IMR-90 (cell line): ENCODE data around the gene CFAP157. TPM values are rescaled to one million over a fixed set of nuclear protein-coding genes. Genes with fewer than 3 reads are reported as not detected.

Experiments used
- ATAC-seq: fragments of 200-7000 bp; cut with Tn5 transposase; 2 replicates; pipeline ENCODE4 v1.9.1; 2020; ENCODE audit warnings: low read depth, mild to moderate bottlenecking, moderate library complexity
- BruUV-seq: library from RNA; stranded (reverse); fragments of 400-500 nt; replicated peaks from 2 replicates; lab custom pipeline; 2021; lab: Mats Ljungman, UMichigan
- CTCF ChIA-PET: fragments of 300-600 bp; formaldehyde crosslinking; extraction: SDS; loops from one replicate; lab custom pipeline; 2021; ENCODE audit warnings: antibody characterized with exemption; lab: Yijun Ruan, JAX
- POLR2A ChIA-PET: fragments of 300-600 bp; sonication (Branson Sonifier 250); formaldehyde crosslinking; loops from one replicate; lab custom pipeline; 2022; ENCODE audit warnings: antibody characterized with exemption; ENCODE audit not compliant: unreplicated experiment; lab: Charles Lee
- DNase-seq: peaks from one replicate; pipeline ENCODE4 v3.0.0; 2013
- H2AFZ ChIP-seq: replicated peaks from 2 replicates; pipeline ENCODE3; 2013; ENCODE audit warnings: low read length, mild to moderate bottlenecking; ENCODE audit not compliant: poor library complexity
- H2AK5ac ChIP-seq: 2 replicates; pipeline ENCODE4 v1.6.1; 2013; ENCODE audit warnings: low read depth, low read length, inconsistent platforms
- H2AK9ac ChIP-seq: replicated peaks from 2 replicates; pipeline ENCODE3; 2013; ENCODE audit warnings: mild to moderate bottlenecking, low read depth, low read length, moderate library complexity; ENCODE audit not compliant: poor library complexity
- H2BK120ac ChIP-seq: 2 replicates; pipeline ENCODE4 v1.6.1; 2013; ENCODE audit warnings: low read depth, low read length, inconsistent platforms
- H2BK15ac ChIP-seq: 3 replicates; pipeline ENCODE4 v1.6.1; 2013; ENCODE audit warnings: low read depth, low read length, inconsistent platforms
- H2BK20ac ChIP-seq: 2 replicates; pipeline ENCODE4 v1.6.1; 2013; ENCODE audit warnings: low read depth, mild to moderate bottlenecking, inconsistent platforms, low read length, moderate library complexity
- H2BK5ac ChIP-seq: 2 replicates; pipeline ENCODE4 v1.6.1; 2013; ENCODE audit warnings: mild to moderate bottlenecking, low read depth, low read length, inconsistent platforms; ENCODE audit not compliant: poor library complexity, severe bottlenecking
- H3K14ac ChIP-seq: replicated peaks from 2 replicates; pipeline ENCODE4 v1.6.1; 2013; ENCODE audit warnings: low read depth, low read length, inconsistent platforms
- H3K18ac ChIP-seq: 2 replicates; pipeline ENCODE4 v1.6.1; 2013; ENCODE audit warnings: low read depth, low read length, control low read depth
- H3K23ac ChIP-seq: 2 replicates; pipeline ENCODE4 v1.6.1; 2013; ENCODE audit warnings: low read depth, low read length, inconsistent platforms
- H3K27ac ChIP-seq: 2 replicates; pipeline ENCODE4 v1.5.1; 2013; ENCODE audit warnings: mild to moderate bottlenecking, control low read depth, low read length; ENCODE audit not compliant: insufficient read depth
- H3K27me3 ChIP-seq: 2 replicates; pipeline ENCODE4 v1.6.1; 2013; ENCODE audit warnings: low read length; ENCODE audit not compliant: control insufficient read depth, insufficient read depth
- H3K36me3 ChIP-seq: 2 replicates; pipeline ENCODE4 v1.6.1; 2013; ENCODE audit warnings: low read length, mixed read lengths; ENCODE audit not compliant: control insufficient read depth, insufficient read depth
- H3K4ac ChIP-seq: 2 replicates; pipeline ENCODE4 v1.6.1; 2013; ENCODE audit warnings: low read depth, low read length, inconsistent platforms
- H3K4me1 ChIP-seq: 2 replicates; pipeline ENCODE4 v1.6.1; 2013; ENCODE audit warnings: low read length, mixed read lengths; ENCODE audit not compliant: control insufficient read depth, insufficient read depth
- H3K4me2 ChIP-seq: 2 replicates; pipeline ENCODE4 v1.6.1; 2013; ENCODE audit warnings: low read depth, mild to moderate bottlenecking, control low read depth, low read length, moderate library complexity
- H3K4me3 ChIP-seq: 2 replicates; pipeline ENCODE4 v1.5.1; 2013; ENCODE audit warnings: low read depth, mild to moderate bottlenecking, control low read depth, low read length, moderate library complexity; ENCODE audit not compliant: insufficient read depth
- H3K56ac ChIP-seq: 2 replicates; pipeline ENCODE4 v1.6.1; 2013; ENCODE audit warnings: low read length, inconsistent platforms; ENCODE audit not compliant: insufficient read depth; ENCODE audit errors: extremely low read depth
- H3K79me1 ChIP-seq, 2 experiments: 2 replicates each; pipeline ENCODE4 v1.6.1; 2013; ENCODE audit warnings: low read length in 2 of 2, inconsistent platforms in 1 of 2, low read depth in 1 of 2
- H3K9ac ChIP-seq: 2 replicates; pipeline ENCODE4 v1.6.1; 2013; ENCODE audit warnings: low read depth, low read length, control low read depth
- H3K9me1 ChIP-seq: 2 replicates; pipeline ENCODE4 v1.6.1; 2013; ENCODE audit warnings: low read length, inconsistent platforms; ENCODE audit not compliant: insufficient read depth
- H3K9me3 ChIP-seq: 2 replicates; pipeline ENCODE4 v1.6.1; 2013; ENCODE audit warnings: low read length; ENCODE audit not compliant: control insufficient read depth, insufficient read depth
- H4K20me1 ChIP-seq: 2 replicates; pipeline ENCODE4 v1.6.1; 2013; ENCODE audit warnings: low read length, inconsistent platforms; ENCODE audit not compliant: insufficient read depth
- H4K5ac ChIP-seq: 2 replicates; pipeline ENCODE4 v1.6.1; 2013; ENCODE audit warnings: mild to moderate bottlenecking, low read depth, low read length, control low read depth
- H4K8ac ChIP-seq, 2 experiments: 2 replicates each; pipeline ENCODE4 v1.6.1; 2013; ENCODE audit warnings: low read depth in 2 of 2, low read length in 2 of 2, control low read depth in 1 of 2, inconsistent platforms in 1 of 2
- H4K91ac ChIP-seq: 2 replicates; pipeline ENCODE4 v1.6.1; 2013; ENCODE audit warnings: low read depth, low read length, inconsistent platforms; ENCODE audit not compliant: insufficient read depth
- BHLHE40 ChIP-seq: fragments of 150-350 bp; IDR thresholded peaks from 2 replicates; pipeline ENCODE4 v1.6.1; 2016; ENCODE audit warnings: mild to moderate bottlenecking, low read depth, low read length
- CEBPB ChIP-seq: IDR thresholded peaks from 2 replicates; pipeline ENCODE4 v1.6.1; 2012; ENCODE audit warnings: low read depth, low read length, improper control_type of control experiment
- CHD1 ChIP-seq: IDR thresholded peaks from 2 replicates; pipeline ENCODE4 v1.6.1; 2012; ENCODE audit warnings: low read depth, low read length, improper control_type of control experiment
- FOS ChIP-seq: fragments of 150-350 bp; IDR thresholded peaks from 2 replicates; pipeline ENCODE4 v1.6.1; 2016; ENCODE audit warnings: low read depth, low read length
- MAFK ChIP-seq: IDR thresholded peaks from 2 replicates; pipeline ENCODE4 v1.6.1; 2012; ENCODE audit warnings: low read depth, low read length, improper control_type of control experiment
- MAZ ChIP-seq: IDR thresholded peaks from 2 replicates; pipeline ENCODE4 v1.6.1; 2012; ENCODE audit warnings: low read depth, mild to moderate bottlenecking, low read length, improper control_type of control experiment, moderate library complexity, borderline replicate concordance
- MXI1 ChIP-seq: IDR thresholded peaks from 2 replicates; pipeline ENCODE4 v1.6.1; 2012; ENCODE audit warnings: low read depth, mild to moderate bottlenecking, low read length, moderate library complexity, borderline replicate concordance
- NFE2L2 ChIP-seq: fragments of 150-350 bp; IDR thresholded peaks from 2 replicates; pipeline ENCODE4 v1.6.1; 2016; ENCODE audit warnings: low read depth, mild to moderate bottlenecking, low read length
- POLR2A ChIP-seq: IDR thresholded peaks from 2 replicates; pipeline ENCODE4 v1.6.1; 2012; ENCODE audit warnings: mild to moderate bottlenecking, low read depth, low read length
- RAD21 ChIP-seq: IDR thresholded peaks from 2 replicates; pipeline ENCODE4 v1.6.1; 2012; ENCODE audit warnings: low read length, improper control_type of control experiment
- RFX5 ChIP-seq: IDR thresholded peaks from 2 replicates; pipeline ENCODE4 v1.8.0; 2012; ENCODE audit warnings: low read depth, mild to moderate bottlenecking, low read length, moderate library complexity
- SMC3 ChIP-seq: fragments of 150-350 bp; IDR thresholded peaks from 2 replicates; pipeline ENCODE4 v1.6.1; 2016; ENCODE audit warnings: low read depth, mild to moderate bottlenecking, antibody characterized with exemption, low read length, moderate library complexity
- WGBS, 2 experiments: methylation state at CpG; one replicate each; pipeline versions ENCODE4 v1.1.5 to v1.1.7; 2013; ENCODE audit warnings: missing lambda C conversion rate in 2 of 2; ENCODE audit not compliant: insufficient read length in 1 of 2; ENCODE audit errors: extremely low coverage in 2 of 2; 5-methylcytosine and 5-hydroxymethylcytosine counted together
- dilution Hi-C: fragments of 300-500 bp; cut with HindIII; formaldehyde crosslinking; loops from one replicate; pipeline ENCODE4 v1.14.3; 2018; ENCODE audit warnings: low sequenced_read_pairs; ENCODE audit not compliant: unreplicated experiment
- in situ Hi-C: fragments of 300-500 bp; cut with MboI; formaldehyde crosslinking; loops from 3 replicates; pipeline ENCODE4 v1.14.3; 2019; ENCODE audit warnings: low sequenced_read_pairs, inconsistent platforms, mixed read lengths
- intact Hi-C: fragments of 100-400 bp; cut with micrococcal nuclease; formaldehyde crosslinking; loops from 2 replicates; pipeline ENCODE4 v1.10.0; 2022
- polyA plus RNA-seq, 3 experiments: library from polyadenylated mRNA; depleted of rRNA; stranded (reverse); fragments of >200 nt; gene quantifications; 2 replicates each; pipeline ENCODE4 v1.2.3, GENCODE V29; 2012; ENCODE audit warnings: low replicate concordance in 1 of 3
- total RNA-seq: library from RNA; depleted of rRNA; stranded (reverse); fragments of >200 nt; gene quantifications from 2 replicates; pipeline ENCODE4 v1.2.3, GENCODE V29; 2012
- TF ChIP-seq, protein P1 (sequence below): fragments of 150-350 bp; IDR thresholded peaks from 2 replicates; pipeline ENCODE4 v1.6.1; 2017; ENCODE audit warnings: mild to moderate bottlenecking, antibody characterized with exemption, low read length, low read depth
- TF ChIP-seq, protein P2 (sequence below): fragments of 150-350 bp; IDR thresholded peaks from 2 replicates; pipeline ENCODE4 v1.6.1; 2016; ENCODE audit warnings: low read depth, mild to moderate bottlenecking, low read length, moderate library complexity, borderline replicate concordance
- TF ChIP-seq, protein P3 (sequence below): conservative IDR thresholded peaks from 2 replicates; pipeline ENCODE4 v1.5.1; 2012; ENCODE audit warnings: mild to moderate bottlenecking, low read depth, low read length, improper control_type of control experiment

The CFAP157 gene
- total and polyA plus RNA-seq, 2 of the 4 experiments (the other 2 are of a cell fraction), result not detected

DNA sequence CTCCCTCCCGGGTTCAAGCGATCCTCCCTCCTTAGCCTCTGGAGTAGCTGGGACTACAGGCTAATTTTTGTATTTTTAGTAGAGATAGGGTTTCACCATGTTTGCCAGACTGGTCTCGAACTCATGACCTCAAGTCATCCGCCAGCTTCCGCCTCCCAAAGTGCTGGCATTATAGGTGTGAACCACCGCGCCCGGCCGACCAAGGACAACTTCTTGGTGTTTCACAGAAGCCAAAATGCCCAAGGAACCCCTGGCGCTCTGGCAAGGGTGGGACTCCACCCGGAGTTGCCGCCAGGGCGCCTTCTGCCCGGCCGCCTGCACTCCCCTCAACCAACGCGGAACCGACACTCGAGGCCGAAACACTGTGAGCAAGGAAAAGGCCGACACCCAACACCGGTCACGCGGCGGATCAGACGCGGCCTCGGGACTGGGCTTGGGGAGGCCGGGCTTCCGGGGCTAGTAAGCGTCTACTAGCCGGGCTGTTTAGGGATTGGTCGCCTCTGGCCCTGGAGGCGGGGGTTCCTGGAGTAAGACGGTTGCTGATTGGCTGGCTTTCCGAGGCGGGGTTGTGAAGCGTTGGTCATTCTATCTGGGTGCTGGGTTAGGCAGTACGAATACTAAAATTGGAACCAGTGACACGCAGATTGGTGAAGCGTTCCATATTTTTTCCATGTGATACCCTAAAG lies 7.7 kb upstream of the CFAP157 start:
- no peak overlapping the region for H3K56ac ChIP-seq
- dilution Hi-C loops, result no loop called here
- peak overlapping the region; percentile 88 to 91 for H4K8ac ChIP-seq
- ChIA-PET CTCF (no interaction called here), POLR2A (no interaction called here)
- intact Hi-C loops, result no loop called here
- no peak overlapping the region; the same call in 1 of the 2 replicates for H3K14ac ChIP-seq
- H2BK5ac ChIP-seq, result no peak overlapping the region
- no peaks in the 10 kb centered on the region for H3K9me3 ChIP-seq
- no peaks in the 10 kb centered on the region for H3K36me3 ChIP-seq
- in situ Hi-C loops, result no loop called here
- peak overlapping the region; percentile 92 for H2AFZ ChIP-seq
- no peaks in the 10 kb centered on the region for H3K79me1 ChIP-seq
- H3K9me1 ChIP-seq, result no peaks in the 10 kb centered on the region; the same call in none of the 2 replicates
- H3K18ac ChIP-seq, result peak overlapping the region; percentile 69; the same call in 1 of the 2 replicates
- H3K9ac ChIP-seq, result no peak overlapping the region
- H3K4me2 ChIP-seq, result peak overlapping the region; percentile 65
- H2BK15ac ChIP-seq, result no peak overlapping the region
- no peak overlapping the region for H2BK20ac ChIP-seq
- H4K20me1 ChIP-seq, result no peaks in the 10 kb centered on the region
- peak overlapping the region; percentile 27; the same call in 1 of the 2 replicates for H3K4me3 ChIP-seq
- WGBS, 2 experiments, result 21% methylated on average over 26 of the region's 41 CpGs; no CpG with 5 or more reads in 1 of the 2 experiments
- H4K5ac ChIP-seq, result peak overlapping the region; percentile 95
- peak; percentile 98 for ATAC-seq
- H2AK5ac ChIP-seq, result no peak overlapping the region; the same call in 1 of the 2 replicates
- 0 out of 2 replicates have a peak overlapping the region, but pooled peaks have one; percentile 12 for H3K27ac ChIP-seq
- H3K4me1 ChIP-seq, result no peaks in the 10 kb centered on the region
- H4K91ac ChIP-seq, result peak overlapping the region; percentile 66
- H3K27me3 ChIP-seq, result no peaks in the 10 kb centered on the region; the same call in 1 of the 2 replicates
- DNase-seq, result peak; percentile 92
- H3K4ac ChIP-seq, result peak overlapping the region; percentile 65
- H2BK120ac ChIP-seq, result no peak overlapping the region
- BruUV-seq, result no TSS peak
- peak overlapping the region; percentile 77 for H2AK9ac ChIP-seq
- H3K23ac ChIP-seq, result no peak overlapping the region
- TF ChIP-seq, protein P1, sequence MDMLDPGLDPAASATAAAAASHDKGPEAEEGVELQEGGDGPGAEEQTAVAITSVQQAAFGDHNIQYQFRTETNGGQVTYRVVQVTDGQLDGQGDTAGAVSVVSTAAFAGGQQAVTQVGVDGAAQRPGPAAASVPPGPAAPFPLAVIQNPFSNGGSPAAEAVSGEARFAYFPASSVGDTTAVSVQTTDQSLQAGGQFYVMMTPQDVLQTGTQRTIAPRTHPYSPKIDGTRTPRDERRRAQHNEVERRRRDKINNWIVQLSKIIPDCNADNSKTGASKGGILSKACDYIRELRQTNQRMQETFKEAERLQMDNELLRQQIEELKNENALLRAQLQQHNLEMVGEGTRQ, result no peak; the same call in 1 of the 2 replicates
- TF ChIP-seq BHLHE40 (no peak), FOS (no peak), NFE2L2 (no peak), POLR2A (no peak), CEBPB (no peak), MXI1 (no peak), SMC3 (no peak), CHD1 (no peak), RFX5 (no peak), RAD21 (no peak), MAFK (no peak), MAZ (no peak)
- TF ChIP-seq, protein P2, sequence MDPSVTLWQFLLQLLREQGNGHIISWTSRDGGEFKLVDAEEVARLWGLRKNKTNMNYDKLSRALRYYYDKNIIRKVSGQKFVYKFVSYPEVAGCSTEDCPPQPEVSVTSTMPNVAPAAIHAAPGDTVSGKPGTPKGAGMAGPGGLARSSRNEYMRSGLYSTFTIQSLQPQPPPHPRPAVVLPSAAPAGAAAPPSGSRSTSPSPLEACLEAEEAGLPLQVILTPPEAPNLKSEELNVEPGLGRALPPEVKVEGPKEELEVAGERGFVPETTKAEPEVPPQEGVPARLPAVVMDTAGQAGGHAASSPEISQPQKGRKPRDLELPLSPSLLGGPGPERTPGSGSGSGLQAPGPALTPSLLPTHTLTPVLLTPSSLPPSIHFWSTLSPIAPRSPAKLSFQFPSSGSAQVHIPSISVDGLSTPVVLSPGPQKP, result no peak
- TF ChIP-seq, protein P3, sequence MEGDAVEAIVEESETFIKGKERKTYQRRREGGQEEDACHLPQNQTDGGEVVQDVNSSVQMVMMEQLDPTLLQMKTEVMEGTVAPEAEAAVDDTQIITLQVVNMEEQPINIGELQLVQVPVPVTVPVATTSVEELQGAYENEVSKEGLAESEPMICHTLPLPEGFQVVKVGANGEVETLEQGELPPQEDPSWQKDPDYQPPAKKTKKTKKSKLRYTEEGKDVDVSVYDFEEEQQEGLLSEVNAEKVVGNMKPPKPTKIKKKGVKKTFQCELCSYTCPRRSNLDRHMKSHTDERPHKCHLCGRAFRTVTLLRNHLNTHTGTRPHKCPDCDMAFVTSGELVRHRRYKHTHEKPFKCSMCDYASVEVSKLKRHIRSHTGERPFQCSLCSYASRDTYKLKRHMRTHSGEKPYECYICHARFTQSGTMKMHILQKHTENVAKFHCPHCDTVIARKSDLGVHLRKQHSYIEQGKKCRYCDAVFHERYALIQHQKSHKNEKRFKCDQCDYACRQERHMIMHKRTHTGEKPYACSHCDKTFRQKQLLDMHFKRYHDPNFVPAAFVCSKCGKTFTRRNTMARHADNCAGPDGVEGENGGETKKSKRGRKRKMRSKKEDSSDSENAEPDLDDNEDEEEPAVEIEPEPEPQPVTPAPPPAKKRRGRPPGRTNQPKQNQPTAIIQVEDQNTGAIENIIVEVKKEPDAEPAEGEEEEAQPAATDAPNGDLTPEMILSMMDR, result no peak
